Neural crest cell (in vitro differentiated cells): ENCODE results near the gene WDR4. TPM values are rescaled to one million over a fixed set of nuclear protein-coding genes. Genes with fewer than 3 reads are reported as not detected.

Source experiments
- DNase-seq: peaks from one replicate; pipeline ENCODE4 v3.0.0; 2021; ENCODE audit warnings: low read depth, mixed read lengths, low spot score
- H3K27ac Mint-ChIP-seq: one replicate; pipeline ENCODE4 v1.8.0; 2021; ENCODE audit warnings: mild to moderate bottlenecking, mixed read lengths; ENCODE audit not compliant: unreplicated experiment
- H3K27me3 Mint-ChIP-seq: 2 replicates; pipeline ENCODE4 v1.8.0; 2021; ENCODE audit warnings: low read depth, mild to moderate bottlenecking, mixed read lengths
- H3K36me3 Mint-ChIP-seq: 2 replicates; pipeline ENCODE4 v1.8.0; 2021; ENCODE audit warnings: low read depth, mild to moderate bottlenecking, mixed read lengths
- H3K4me1 Mint-ChIP-seq: 2 replicates; pipeline ENCODE4 v1.8.0; 2021; ENCODE audit warnings: mixed read lengths
- H3K4me3 Mint-ChIP-seq: one replicate; pipeline ENCODE4 v1.8.0; 2021; ENCODE audit warnings: mild to moderate bottlenecking, mixed read lengths
- H3K9me3 Mint-ChIP-seq: 2 replicates; pipeline ENCODE4 v1.8.0; 2021; ENCODE audit warnings: mixed read lengths
- total RNA-seq: library from RNA; stranded (reverse); gene quantifications from 2 replicates; pipeline ENCODE4 v1.2.1, GENCODE V29; 2021
- TF ChIP-seq, protein P1 (sequence below): fragments of 200-600 bp; sonication (generic); conservative IDR thresholded peaks from 2 replicates; pipeline ENCODE4 v1.5.0; 2021; ENCODE audit warnings: antibody characterized with exemption, mild to moderate bottlenecking

The WDR4 gene
- total RNA-seq, 1 donor from 2014 or later, result 38.0 TPM

DNA sequence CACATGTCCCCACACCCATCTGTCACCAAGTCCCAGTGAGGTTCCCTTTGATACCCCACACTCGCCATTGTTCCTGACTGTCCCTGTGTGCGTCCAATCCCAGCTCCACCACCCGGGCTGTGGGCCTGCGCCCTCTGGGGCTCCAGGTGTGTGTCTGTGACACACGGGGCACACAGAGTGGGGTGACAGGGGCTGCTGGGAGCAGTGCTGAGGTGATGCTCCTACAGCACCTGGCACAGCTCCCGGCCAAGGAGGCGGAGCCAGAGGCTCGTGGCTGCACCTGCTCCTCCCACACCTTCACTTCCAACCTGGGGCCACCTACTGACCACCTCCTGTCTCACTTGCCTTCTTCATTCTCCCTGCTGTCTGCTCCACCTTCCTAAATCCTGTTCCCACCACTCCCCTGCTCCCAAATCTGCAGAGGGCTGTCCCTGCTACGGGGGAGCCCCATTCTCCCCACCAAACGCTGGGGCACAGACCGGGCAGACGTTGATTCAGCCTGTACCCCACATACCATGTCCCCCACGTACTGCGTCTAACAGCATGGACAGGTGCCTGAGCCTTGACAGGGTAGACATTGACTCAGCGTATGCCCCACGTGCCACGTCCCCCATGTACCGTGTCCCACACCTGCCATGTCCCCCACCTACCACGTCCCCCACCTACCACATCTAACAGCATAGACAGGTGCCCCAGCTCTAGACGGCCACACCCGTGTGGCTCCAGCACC is 16.4 kb downstream of the WDR4 start:
- Mint-ChIP-seq H3K4me1 (no peaks in the 10 kb centered on the region), H3K4me3 (no peak overlapping the region), H3K27me3 (no peaks in the 10 kb centered on the region), H3K36me3 (peaks cover 3% of the 10 kb centered on the region), H3K9me3 (no peaks in the 10 kb centered on the region), H3K27ac (no peak overlapping the region)
- TF ChIP-seq, protein P1, sequence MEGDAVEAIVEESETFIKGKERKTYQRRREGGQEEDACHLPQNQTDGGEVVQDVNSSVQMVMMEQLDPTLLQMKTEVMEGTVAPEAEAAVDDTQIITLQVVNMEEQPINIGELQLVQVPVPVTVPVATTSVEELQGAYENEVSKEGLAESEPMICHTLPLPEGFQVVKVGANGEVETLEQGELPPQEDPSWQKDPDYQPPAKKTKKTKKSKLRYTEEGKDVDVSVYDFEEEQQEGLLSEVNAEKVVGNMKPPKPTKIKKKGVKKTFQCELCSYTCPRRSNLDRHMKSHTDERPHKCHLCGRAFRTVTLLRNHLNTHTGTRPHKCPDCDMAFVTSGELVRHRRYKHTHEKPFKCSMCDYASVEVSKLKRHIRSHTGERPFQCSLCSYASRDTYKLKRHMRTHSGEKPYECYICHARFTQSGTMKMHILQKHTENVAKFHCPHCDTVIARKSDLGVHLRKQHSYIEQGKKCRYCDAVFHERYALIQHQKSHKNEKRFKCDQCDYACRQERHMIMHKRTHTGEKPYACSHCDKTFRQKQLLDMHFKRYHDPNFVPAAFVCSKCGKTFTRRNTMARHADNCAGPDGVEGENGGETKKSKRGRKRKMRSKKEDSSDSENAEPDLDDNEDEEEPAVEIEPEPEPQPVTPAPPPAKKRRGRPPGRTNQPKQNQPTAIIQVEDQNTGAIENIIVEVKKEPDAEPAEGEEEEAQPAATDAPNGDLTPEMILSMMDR, result no peak
- no peak for DNase-seq

DNA sequence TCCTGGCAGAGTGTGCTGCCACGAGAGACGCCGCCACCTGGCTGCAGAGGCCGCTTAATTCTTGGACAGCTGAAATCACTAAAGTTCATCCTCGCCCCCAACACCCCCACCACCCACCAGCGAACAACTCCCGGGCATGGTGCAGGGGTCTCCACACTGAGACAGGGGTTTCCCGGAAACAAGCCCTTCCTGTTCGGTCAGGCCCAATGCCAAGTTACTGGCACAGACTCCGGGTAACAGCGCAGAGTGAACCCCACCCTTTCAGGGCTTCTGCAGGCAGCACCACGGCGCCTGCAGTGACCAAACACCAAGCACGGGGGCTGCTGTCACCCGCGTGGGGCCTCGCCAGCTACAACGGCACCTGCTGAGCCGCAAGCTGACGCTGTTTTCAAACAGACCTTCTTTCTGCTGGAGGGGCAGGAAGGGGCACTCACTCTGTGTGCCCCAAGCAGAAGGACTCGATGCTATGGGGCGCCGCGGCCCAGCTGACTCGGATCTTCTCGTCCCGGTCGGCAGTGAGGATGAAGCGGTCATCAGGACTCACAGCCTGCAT is 17.4 kb downstream of the WDR4 start:
- H3K4me3 Mint-ChIP-seq, result no peak overlapping the region
- H3K9me3 Mint-ChIP-seq, result no peaks in the 10 kb centered on the region
- DNase-seq, result no peak
- peaks cover 3% of the 10 kb centered on the region for H3K36me3 Mint-ChIP-seq
- no peaks in the 10 kb centered on the region for H3K27me3 Mint-ChIP-seq
- no peaks in the 10 kb centered on the region for H3K4me1 Mint-ChIP-seq
- no peak overlapping the region for H3K27ac Mint-ChIP-seq
- TF ChIP-seq, protein P1, result no peak

- Mint-ChIP-seq H3K9me3 (no peaks in the 10 kb centered on the region), H3K36me3 (peaks cover 5% of the 10 kb centered on the region), H3K4me3 (no peak overlapping the region), H3K27ac (no peak overlapping the region), H3K4me1 (no peaks in the 10 kb centered on the region), H3K27me3 (no peaks in the 10 kb centered on the region)
- no peak for DNase-seq
- TF ChIP-seq, protein P1, result no peak
Measured at GRCh38 chr21:42861311-42861847, 18.0 kb downstream of the WDR4 start.

- TF ChIP-seq, protein P1, result no peak
- Mint-ChIP-seq H3K4me3 (no peak overlapping the region), H3K36me3 (peaks cover 5% of the 10 kb centered on the region), H3K27me3 (no peaks in the 10 kb centered on the region), H3K9me3 (no peaks in the 10 kb centered on the region), H3K27ac (no peak overlapping the region), H3K4me1 (no peaks in the 10 kb centered on the region)
- no peak for DNase-seq
Measured at GRCh38 chr21:42860345-42860744, 19.0 kb downstream of the WDR4 start.

DNA sequence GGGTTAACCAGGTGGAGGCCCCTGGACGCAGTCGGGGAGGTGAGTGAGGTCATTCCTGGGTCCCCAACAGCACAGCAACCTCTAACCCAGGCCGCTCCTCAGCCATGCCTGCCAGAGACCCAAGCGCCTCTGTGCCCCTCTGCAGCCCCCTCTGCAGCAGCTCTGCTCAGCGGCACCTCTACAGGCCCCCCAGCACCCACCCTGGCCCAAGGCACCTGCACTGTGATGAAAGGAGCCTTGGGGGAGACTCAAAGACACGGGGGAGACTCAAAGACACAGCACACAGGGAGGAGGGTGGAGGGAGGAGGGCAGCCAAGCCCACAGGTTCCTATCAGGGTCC is 19.5 kb downstream of the WDR4 start:
- no peak for DNase-seq
- no peaks in the 10 kb centered on the region for H3K9me3 Mint-ChIP-seq
- no peak overlapping the region for H3K27ac Mint-ChIP-seq
- H3K4me3 Mint-ChIP-seq, result no peak overlapping the region
- TF ChIP-seq, protein P1, result no peak
- H3K4me1 Mint-ChIP-seq, result no peaks in the 10 kb centered on the region
- no peaks in the 10 kb centered on the region for H3K27me3 Mint-ChIP-seq
- H3K36me3 Mint-ChIP-seq, result peaks cover 5% of the 10 kb centered on the region
